IMR-90 (cell line): ENCODE measurements around the gene EFCAB8. TPM values are rescaled to one million over a fixed set of nuclear protein-coding genes. Genes with fewer than 3 reads are reported as not detected.

Source experiments
- ATAC-seq: fragments of 200-7000 bp; cut with Tn5 transposase; 2 replicates; pipeline ENCODE4 v1.9.1; 2020; ENCODE audit warnings: low read depth, mild to moderate bottlenecking, moderate library complexity
- BruUV-seq: library from RNA; stranded (reverse); fragments of 400-500 nt; replicated peaks from 2 replicates; lab custom pipeline; 2021; lab: Mats Ljungman, UMichigan
- CTCF ChIA-PET: fragments of 300-600 bp; formaldehyde crosslinking; extraction: SDS; loops from one replicate; lab custom pipeline; 2021; ENCODE audit warnings: antibody characterized with exemption; lab: Yijun Ruan, JAX
- POLR2A ChIA-PET: fragments of 300-600 bp; sonication (Branson Sonifier 250); formaldehyde crosslinking; loops from one replicate; lab custom pipeline; 2022; ENCODE audit warnings: antibody characterized with exemption; ENCODE audit not compliant: unreplicated experiment; lab: Charles Lee
- DNase-seq: peaks from one replicate; pipeline ENCODE4 v3.0.0; 2013
- H2AFZ ChIP-seq: replicated peaks from 2 replicates; pipeline ENCODE3; 2013; ENCODE audit warnings: low read length, mild to moderate bottlenecking; ENCODE audit not compliant: poor library complexity
- H2AK5ac ChIP-seq: 2 replicates; pipeline ENCODE4 v1.6.1; 2013; ENCODE audit warnings: low read depth, low read length, inconsistent platforms
- H2AK9ac ChIP-seq: replicated peaks from 2 replicates; pipeline ENCODE3; 2013; ENCODE audit warnings: mild to moderate bottlenecking, low read depth, low read length, moderate library complexity; ENCODE audit not compliant: poor library complexity
- H2BK120ac ChIP-seq: 2 replicates; pipeline ENCODE4 v1.6.1; 2013; ENCODE audit warnings: low read depth, low read length, inconsistent platforms
- H2BK15ac ChIP-seq: 3 replicates; pipeline ENCODE4 v1.6.1; 2013; ENCODE audit warnings: low read depth, low read length, inconsistent platforms
- H2BK20ac ChIP-seq: 2 replicates; pipeline ENCODE4 v1.6.1; 2013; ENCODE audit warnings: low read depth, mild to moderate bottlenecking, inconsistent platforms, low read length, moderate library complexity
- H2BK5ac ChIP-seq: 2 replicates; pipeline ENCODE4 v1.6.1; 2013; ENCODE audit warnings: mild to moderate bottlenecking, low read depth, low read length, inconsistent platforms; ENCODE audit not compliant: poor library complexity, severe bottlenecking
- H3K14ac ChIP-seq: replicated peaks from 2 replicates; pipeline ENCODE4 v1.6.1; 2013; ENCODE audit warnings: low read depth, low read length, inconsistent platforms
- H3K18ac ChIP-seq: 2 replicates; pipeline ENCODE4 v1.6.1; 2013; ENCODE audit warnings: low read depth, low read length, control low read depth
- H3K23ac ChIP-seq: 2 replicates; pipeline ENCODE4 v1.6.1; 2013; ENCODE audit warnings: low read depth, low read length, inconsistent platforms
- H3K27ac ChIP-seq: 2 replicates; pipeline ENCODE4 v1.5.1; 2013; ENCODE audit warnings: mild to moderate bottlenecking, control low read depth, low read length; ENCODE audit not compliant: insufficient read depth
- H3K27me3 ChIP-seq: 2 replicates; pipeline ENCODE4 v1.6.1; 2013; ENCODE audit warnings: low read length; ENCODE audit not compliant: control insufficient read depth, insufficient read depth
- H3K36me3 ChIP-seq: 2 replicates; pipeline ENCODE4 v1.6.1; 2013; ENCODE audit warnings: low read length, mixed read lengths; ENCODE audit not compliant: control insufficient read depth, insufficient read depth
- H3K4ac ChIP-seq: 2 replicates; pipeline ENCODE4 v1.6.1; 2013; ENCODE audit warnings: low read depth, low read length, inconsistent platforms
- H3K4me1 ChIP-seq: 2 replicates; pipeline ENCODE4 v1.6.1; 2013; ENCODE audit warnings: low read length, mixed read lengths; ENCODE audit not compliant: control insufficient read depth, insufficient read depth
- H3K4me2 ChIP-seq: 2 replicates; pipeline ENCODE4 v1.6.1; 2013; ENCODE audit warnings: low read depth, mild to moderate bottlenecking, control low read depth, low read length, moderate library complexity
- H3K4me3 ChIP-seq: 2 replicates; pipeline ENCODE4 v1.5.1; 2013; ENCODE audit warnings: low read depth, mild to moderate bottlenecking, control low read depth, low read length, moderate library complexity; ENCODE audit not compliant: insufficient read depth
- H3K56ac ChIP-seq: 2 replicates; pipeline ENCODE4 v1.6.1; 2013; ENCODE audit warnings: low read length, inconsistent platforms; ENCODE audit not compliant: insufficient read depth; ENCODE audit errors: extremely low read depth
- H3K79me1 ChIP-seq, 2 experiments: 2 replicates each; pipeline ENCODE4 v1.6.1; 2013; ENCODE audit warnings: low read length in 2 of 2, inconsistent platforms in 1 of 2, low read depth in 1 of 2
- H3K9ac ChIP-seq: 2 replicates; pipeline ENCODE4 v1.6.1; 2013; ENCODE audit warnings: low read depth, low read length, control low read depth
- H3K9me1 ChIP-seq: 2 replicates; pipeline ENCODE4 v1.6.1; 2013; ENCODE audit warnings: low read length, inconsistent platforms; ENCODE audit not compliant: insufficient read depth
- H3K9me3 ChIP-seq: 2 replicates; pipeline ENCODE4 v1.6.1; 2013; ENCODE audit warnings: low read length; ENCODE audit not compliant: control insufficient read depth, insufficient read depth
- H4K20me1 ChIP-seq: 2 replicates; pipeline ENCODE4 v1.6.1; 2013; ENCODE audit warnings: low read length, inconsistent platforms; ENCODE audit not compliant: insufficient read depth
- H4K5ac ChIP-seq: 2 replicates; pipeline ENCODE4 v1.6.1; 2013; ENCODE audit warnings: mild to moderate bottlenecking, low read depth, low read length, control low read depth
- H4K8ac ChIP-seq, 2 experiments: 2 replicates each; pipeline ENCODE4 v1.6.1; 2013; ENCODE audit warnings: low read depth in 2 of 2, low read length in 2 of 2, control low read depth in 1 of 2, inconsistent platforms in 1 of 2
- H4K91ac ChIP-seq: 2 replicates; pipeline ENCODE4 v1.6.1; 2013; ENCODE audit warnings: low read depth, low read length, inconsistent platforms; ENCODE audit not compliant: insufficient read depth
- ELK1 ChIP-seq: fragments of 150-350 bp; IDR thresholded peaks from 2 replicates; pipeline ENCODE4 v1.6.1; 2016; ENCODE audit warnings: low read depth, mild to moderate bottlenecking, low read length, moderate library complexity, borderline replicate concordance
- POLR2A ChIP-seq: IDR thresholded peaks from 2 replicates; pipeline ENCODE4 v1.6.1; 2012; ENCODE audit warnings: mild to moderate bottlenecking, low read depth, low read length
- RCOR1 ChIP-seq: IDR thresholded peaks from 2 replicates; pipeline ENCODE4 v1.6.1; 2012; ENCODE audit warnings: mild to moderate bottlenecking, low read length, improper control_type of control experiment; ENCODE audit not compliant: insufficient replicate concordance
- RFX5 ChIP-seq: IDR thresholded peaks from 2 replicates; pipeline ENCODE4 v1.8.0; 2012; ENCODE audit warnings: low read depth, mild to moderate bottlenecking, low read length, moderate library complexity
- USF2 ChIP-seq: fragments of 150-350 bp; IDR thresholded peaks from 2 replicates; pipeline ENCODE4 v1.6.1; 2017; ENCODE audit warnings: mild to moderate bottlenecking, antibody characterized with exemption, low read length, low read depth
- WGBS, 2 experiments: methylation state at CpG; one replicate each; pipeline versions ENCODE4 v1.1.5 to v1.1.7; 2013; ENCODE audit warnings: missing lambda C conversion rate in 2 of 2; ENCODE audit not compliant: insufficient read length in 1 of 2; ENCODE audit errors: extremely low coverage in 2 of 2; 5-methylcytosine and 5-hydroxymethylcytosine counted together
- dilution Hi-C: fragments of 300-500 bp; cut with HindIII; formaldehyde crosslinking; loops from one replicate; pipeline ENCODE4 v1.14.3; 2018; ENCODE audit warnings: low sequenced_read_pairs; ENCODE audit not compliant: unreplicated experiment
- in situ Hi-C: fragments of 300-500 bp; cut with MboI; formaldehyde crosslinking; loops from 3 replicates; pipeline ENCODE4 v1.14.3; 2019; ENCODE audit warnings: low sequenced_read_pairs, inconsistent platforms, mixed read lengths
- intact Hi-C: fragments of 100-400 bp; cut with micrococcal nuclease; formaldehyde crosslinking; loops from 2 replicates; pipeline ENCODE4 v1.10.0; 2022
- polyA plus RNA-seq, 3 experiments: library from polyadenylated mRNA; depleted of rRNA; stranded (reverse); fragments of >200 nt; gene quantifications; 2 replicates each; pipeline ENCODE4 v1.2.3, GENCODE V29; 2012; ENCODE audit warnings: low replicate concordance in 1 of 3
- total RNA-seq: library from RNA; depleted of rRNA; stranded (reverse); fragments of >200 nt; gene quantifications from 2 replicates; pipeline ENCODE4 v1.2.3, GENCODE V29; 2012

EFCAB8 gene
- total and polyA plus RNA-seq, 2 of the 4 experiments (the other 2 are of a cell fraction) = not detected

GRCh38 chr20:32984631-32985354 is 126.1 kb downstream of the EFCAB8 start:
- no TSS peak for BruUV-seq
- H3K56ac ChIP-seq = no peak overlapping the region
- no peak overlapping the region for H3K4me2 ChIP-seq
- no peak overlapping the region for H4K5ac ChIP-seq
- H3K79me1 ChIP-seq = no peaks in the 10 kb centered on the region
- H3K9me3 ChIP-seq = no peaks in the 10 kb centered on the region
- no peak for DNase-seq
- no peaks in the 10 kb centered on the region for H4K20me1 ChIP-seq
- no peak overlapping the region for H3K23ac ChIP-seq
- H3K9me1 ChIP-seq = no peaks in the 10 kb centered on the region
- no peaks in the 10 kb centered on the region for H3K36me3 ChIP-seq
- H3K4me1 ChIP-seq = no peaks in the 10 kb centered on the region
- H3K9ac ChIP-seq = no peak overlapping the region
- H3K14ac ChIP-seq = no peak overlapping the region
- CTCF ChIA-PET = no interaction called here
- H2AK9ac ChIP-seq = no peak overlapping the region
- H3K4me3 ChIP-seq = no peak overlapping the region
- POLR2A ChIA-PET = no interaction called here
- H3K18ac ChIP-seq = no peak overlapping the region
- in situ Hi-C loops (no loop called here), dilution Hi-C loops (no loop called here), intact Hi-C loops (no loop called here)
- H3K27ac ChIP-seq = no peak overlapping the region
- H3K27me3 ChIP-seq = peaks cover 6% of the 10 kb centered on the region
- no peak for TF ChIP-seq USF2
- TF ChIP-seq RCOR1 = no peak
- TF ChIP-seq RFX5 = no peak
- no peak for TF ChIP-seq POLR2A
- no peak for TF ChIP-seq ELK1
- no peak overlapping the region for H2AK5ac ChIP-seq
- no peak overlapping the region for H2BK120ac ChIP-seq
- no peak overlapping the region for H2BK5ac ChIP-seq
- no peak overlapping the region for H4K8ac ChIP-seq
- ATAC-seq = no peak
- WGBS, 2 experiments = 40% methylated on average over 3 of the region's 9 CpGs; no CpG with 5 or more reads in 1 of the 2 experiments
- no peak overlapping the region for H3K4ac ChIP-seq
- no peak overlapping the region for H2AFZ ChIP-seq
- H4K91ac ChIP-seq = no peak overlapping the region
- no peak overlapping the region for H2BK15ac ChIP-seq
- H2BK20ac ChIP-seq = no peak overlapping the region
